Measurements from ENCODE around the gene MZF1.

The MZF1 gene

GRCh38 chr19:58522709-58523108, 50.4 kb downstream of the MZF1 start:
- DNase-seq, result no peak
- H3K36me3 ChIP-seq (replicated peaks), result no peaks in the 10 kb centered on the region
- TF ChIP-seq, protein P1, sequence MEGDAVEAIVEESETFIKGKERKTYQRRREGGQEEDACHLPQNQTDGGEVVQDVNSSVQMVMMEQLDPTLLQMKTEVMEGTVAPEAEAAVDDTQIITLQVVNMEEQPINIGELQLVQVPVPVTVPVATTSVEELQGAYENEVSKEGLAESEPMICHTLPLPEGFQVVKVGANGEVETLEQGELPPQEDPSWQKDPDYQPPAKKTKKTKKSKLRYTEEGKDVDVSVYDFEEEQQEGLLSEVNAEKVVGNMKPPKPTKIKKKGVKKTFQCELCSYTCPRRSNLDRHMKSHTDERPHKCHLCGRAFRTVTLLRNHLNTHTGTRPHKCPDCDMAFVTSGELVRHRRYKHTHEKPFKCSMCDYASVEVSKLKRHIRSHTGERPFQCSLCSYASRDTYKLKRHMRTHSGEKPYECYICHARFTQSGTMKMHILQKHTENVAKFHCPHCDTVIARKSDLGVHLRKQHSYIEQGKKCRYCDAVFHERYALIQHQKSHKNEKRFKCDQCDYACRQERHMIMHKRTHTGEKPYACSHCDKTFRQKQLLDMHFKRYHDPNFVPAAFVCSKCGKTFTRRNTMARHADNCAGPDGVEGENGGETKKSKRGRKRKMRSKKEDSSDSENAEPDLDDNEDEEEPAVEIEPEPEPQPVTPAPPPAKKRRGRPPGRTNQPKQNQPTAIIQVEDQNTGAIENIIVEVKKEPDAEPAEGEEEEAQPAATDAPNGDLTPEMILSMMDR (IDR thresholded peaks at IDR 0.05; ENCODE audit: low read depth, low read length, missing control alignments), result no peak
- in situ Hi-C loops (cut with HindIII; ENCODE audit: low pct_ligation_motif_present, low sequenced_read_pairs), result no loop called here
- no peak overlapping the region for H3K27ac ChIP-seq
- no peaks in the 10 kb centered on the region for H3K27me3 ChIP-seq (replicated peaks)
- no peak overlapping the region for H3K4me3 ChIP-seq (ENCODE audit: low read depth, low read length)

DNA sequence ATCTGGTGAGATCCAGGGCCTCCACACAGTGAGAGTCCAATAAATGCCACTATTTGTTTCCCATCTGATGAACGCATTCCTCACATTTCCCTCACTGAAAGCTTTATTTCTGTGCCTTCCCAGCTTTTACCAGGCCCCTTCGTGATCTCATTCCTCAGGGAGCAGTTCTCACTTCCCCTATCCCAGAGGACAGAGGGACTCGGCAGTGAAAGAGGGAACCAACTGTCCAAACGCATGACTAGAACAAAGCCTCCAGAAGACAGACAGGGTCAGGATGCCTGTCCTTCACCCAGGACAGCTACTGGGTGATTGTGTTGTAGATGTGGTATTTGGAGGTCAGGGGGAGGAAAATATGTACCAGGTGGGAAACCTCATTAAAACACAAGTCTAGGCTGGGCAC, 51.5 kb downstream of the MZF1 start:
- H3K36me3 ChIP-seq (replicated peaks), result peaks cover 8% of the 10 kb centered on the region
- H3K27ac ChIP-seq, result no peak overlapping the region
- no peak overlapping the region for H3K4me3 ChIP-seq (ENCODE audit: low read depth, low read length)
- no peaks in the 10 kb centered on the region for H3K27me3 ChIP-seq (replicated peaks)
- no peak for DNase-seq
- TF ChIP-seq, protein P1 (IDR thresholded peaks at IDR 0.05; ENCODE audit: low read depth, low read length, missing control alignments), result no peak
- in situ Hi-C loops (cut with HindIII; ENCODE audit: low pct_ligation_motif_present, low sequenced_read_pairs), result no loop called here

GRCh38 chr19:58520257-58520599, 52.9 kb downstream of the MZF1 start:
- in situ Hi-C loops (cut with HindIII; ENCODE audit: low pct_ligation_motif_present, low sequenced_read_pairs), result no loop called here
- TF ChIP-seq, protein P1 (IDR thresholded peaks at IDR 0.05; ENCODE audit: low read depth, low read length, missing control alignments), result no peak
- no peak for DNase-seq
- Histone ChIP-seq H3K27me3 (replicated peaks) (no peaks in the 10 kb centered on the region), H3K36me3 (replicated peaks) (peaks cover 15% of the 10 kb centered on the region), H3K27ac (peak overlapping the region; percentile 89), H3K4me3 (ENCODE audit: low read depth, low read length) (peak overlapping the region; percentile 88)

GRCh38 chr19:58519355-58520256, 53.5 kb downstream of the MZF1 start, which contains the start of gene ZBTB45:
ZBTB45 (minus strand) TSS chr19:58519810; CDS start chr19:58517673, 2,137 bp downstream.
- in situ Hi-C loops (cut with HindIII; ENCODE audit: low pct_ligation_motif_present, low sequenced_read_pairs), result no loop called here
- no peaks in the 10 kb centered on the region for H3K27me3 ChIP-seq (replicated peaks)
- TF ChIP-seq, protein P1 (IDR thresholded peaks at IDR 0.05; ENCODE audit: low read depth, low read length, missing control alignments), result peak; percentile 79
- peak within 1 kb of the TSS; percentile 88 for H3K4me3 ChIP-seq (ENCODE audit: low read depth, low read length)
- peak within 1 kb of the TSS; percentile 89 for H3K27ac ChIP-seq
- peak; percentile 93 for DNase-seq
- peaks cover 15% of the 10 kb centered on the region for H3K36me3 ChIP-seq (replicated peaks)

DNA sequence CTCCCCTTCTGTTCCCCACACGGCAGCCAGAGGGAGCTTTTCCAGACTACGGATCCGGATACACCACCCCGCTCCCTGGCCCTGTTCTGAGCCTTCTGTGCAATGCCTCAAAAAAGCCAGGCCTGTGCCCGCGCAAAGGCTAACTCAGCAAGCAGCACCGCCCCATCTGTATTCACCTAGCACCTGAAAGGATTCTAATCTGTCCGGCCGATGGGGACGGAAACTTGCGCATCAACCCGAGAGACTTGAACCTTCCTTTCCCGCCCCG, 54.1 kb downstream of the MZF1 start:
- Histone ChIP-seq H3K4me3 (ENCODE audit: low read depth, low read length) (peak overlapping the region; percentile 88), H3K36me3 (replicated peaks) (peaks cover 15% of the 10 kb centered on the region), H3K27me3 (replicated peaks) (no peaks in the 10 kb centered on the region), H3K27ac (peak overlapping the region; percentile 89)
- peak; percentile 65 for DNase-seq
- in situ Hi-C loops (cut with HindIII; ENCODE audit: low pct_ligation_motif_present, low sequenced_read_pairs), result no loop called here
- TF ChIP-seq, protein P1 (IDR thresholded peaks at IDR 0.05; ENCODE audit: low read depth, low read length, missing control alignments), result peak; percentile 91
